Measurements from ENCODE around the gene MBD1. TPM values are rescaled to one million over a fixed set of nuclear protein-coding genes. Genes with fewer than 3 reads are reported as not detected.

Gene MBD1
- total and polyA plus RNA-seq, 2 donors from 2014 or later = 24.7 to 79.3 TPM

GRCh38 chr18:50306944-50307343 is 25.6 kb upstream of the MBD1 start:
- TF ChIP-seq CTCF (IDR thresholded peaks at IDR 0.05; ENCODE audit: borderline replicate concordance, extremely low read depth, insufficient read depth) = no peak
- Histone ChIP-seq H3K27ac (ENCODE audit: low read depth in 2 of 2, low read length in 2 of 2) (no peak overlapping the region), H3K9me3 (ENCODE audit: control insufficient read depth in 2 of 3, insufficient read depth in 1 of 3, low read length in 3 of 3) (peaks cover 0 to 2% (median 0%) of the 10 kb centered on the region in 3 donors), H3K9ac (ENCODE audit: low read length in 3 of 3) (no peak overlapping the region), H3K4me1 (ENCODE audit: control insufficient read depth in 2 of 3, insufficient read depth in 2 of 3, low read depth in 1 of 3, low read length in 3 of 3) (peaks cover 0 to 8% (median 1%) of the 10 kb centered on the region in 3 donors), H3K4me3 (ENCODE audit: low read length in 3 of 3) (peak overlapping the region in 2 of 3 donors; percentile 67 to 68), H3K27me3 (ENCODE audit: control insufficient read depth, insufficient read depth, low read length) (no peaks in the 10 kb centered on the region), H3K36me3 (ENCODE audit: control insufficient read depth in 2 of 3, insufficient read depth in 3 of 3, low read length in 3 of 3) (no peaks in the 10 kb centered on the region)
- intact Hi-C loops (cut with DNase I) = no loop called here
- no peak for DNase-seq
- FAIRE-seq = no peak

GRCh38 chr18:50301074-50301473 is 19.8 kb upstream of the MBD1 start:
- intact Hi-C loops (cut with DNase I) = no loop called here
- Histone ChIP-seq H3K4me3 (ENCODE audit: low read length in 3 of 3) (no peak overlapping the region), H3K9me3 (ENCODE audit: control insufficient read depth in 2 of 3, insufficient read depth in 1 of 3, low read length in 3 of 3) (peaks cover 0 to 2% (median 0%) of the 10 kb centered on the region in 3 donors), H3K4me1 (ENCODE audit: control insufficient read depth in 2 of 3, insufficient read depth in 2 of 3, low read depth in 1 of 3, low read length in 3 of 3) (no peaks in the 10 kb centered on the region), H3K9ac (ENCODE audit: low read length in 3 of 3) (no peak overlapping the region), H3K27ac (ENCODE audit: low read depth in 2 of 2, low read length in 2 of 2) (no peak overlapping the region), H3K27me3 (ENCODE audit: control insufficient read depth, insufficient read depth, low read length) (no peaks in the 10 kb centered on the region), H3K36me3 (ENCODE audit: control insufficient read depth in 2 of 3, insufficient read depth in 3 of 3, low read length in 3 of 3) (no peaks in the 10 kb centered on the region)
- FAIRE-seq = no peak
- no peak for DNase-seq
- no peak for TF ChIP-seq CTCF (IDR thresholded peaks at IDR 0.05; ENCODE audit: borderline replicate concordance, extremely low read depth, insufficient read depth)

GRCh38 chr18:50299626-50300388 is 18.5 kb upstream of the MBD1 start:
- no peak for TF ChIP-seq CTCF (IDR thresholded peaks at IDR 0.05; ENCODE audit: borderline replicate concordance, extremely low read depth, insufficient read depth)
- no peak overlapping the region for H3K4me3 ChIP-seq (ENCODE audit: low read length in 3 of 3)
- no peaks in the 10 kb centered on the region for H3K4me1 ChIP-seq (ENCODE audit: control insufficient read depth in 2 of 3, insufficient read depth in 2 of 3, low read depth in 1 of 3, low read length in 3 of 3)
- DNase-seq (no peak), FAIRE-seq (no peak)
- H3K36me3 ChIP-seq (ENCODE audit: control insufficient read depth in 2 of 3, insufficient read depth in 3 of 3, low read length in 3 of 3) = no peaks in the 10 kb centered on the region
- no peak overlapping the region for H3K27ac ChIP-seq (ENCODE audit: low read depth in 2 of 2, low read length in 2 of 2)
- intact Hi-C loops (cut with DNase I) = no loop called here
- no peaks in the 10 kb centered on the region for H3K9me3 ChIP-seq (ENCODE audit: control insufficient read depth in 2 of 3, insufficient read depth in 1 of 3, low read length in 3 of 3)
- no peaks in the 10 kb centered on the region for H3K27me3 ChIP-seq (ENCODE audit: control insufficient read depth, insufficient read depth, low read length)
- H3K9ac ChIP-seq (ENCODE audit: low read length in 3 of 3) = no peak overlapping the region
